ENCODE measurements around the gene FOXB1.

The FOXB1 gene

GRCh38 chr15:60022379-60022741 is 18.2 kb downstream of the FOXB1 start:
- Mint-ChIP-seq H3K36me3 (ENCODE audit: low read depth) (no peaks in the 10 kb centered on the region), H3K4me3 (no peak overlapping the region), H3K27me3 (peaks cover 14% of the 10 kb centered on the region), H3K27ac (no peak overlapping the region), H3K4me1 (peaks cover 23% of the 10 kb centered on the region), H3K9me3 (peaks cover 7% of the 10 kb centered on the region)
- DNase-seq (no peak), ATAC-seq (no peak)

- no peaks in the 10 kb centered on the region for H3K36me3 Mint-ChIP-seq (ENCODE audit: low read depth)
- no peak for DNase-seq
- peaks cover 11% of the 10 kb centered on the region for H3K27me3 Mint-ChIP-seq
- ATAC-seq, result no peak
- peaks cover 4% of the 10 kb centered on the region for H3K4me1 Mint-ChIP-seq
- H3K4me3 Mint-ChIP-seq, result no peak overlapping the region
- H3K9me3 Mint-ChIP-seq, result peaks cover 4% of the 10 kb centered on the region
- no peak overlapping the region for H3K27ac Mint-ChIP-seq
Measured at GRCh38 chr15:60026555-60026954, 22.4 kb downstream of the FOXB1 start.

DNA sequence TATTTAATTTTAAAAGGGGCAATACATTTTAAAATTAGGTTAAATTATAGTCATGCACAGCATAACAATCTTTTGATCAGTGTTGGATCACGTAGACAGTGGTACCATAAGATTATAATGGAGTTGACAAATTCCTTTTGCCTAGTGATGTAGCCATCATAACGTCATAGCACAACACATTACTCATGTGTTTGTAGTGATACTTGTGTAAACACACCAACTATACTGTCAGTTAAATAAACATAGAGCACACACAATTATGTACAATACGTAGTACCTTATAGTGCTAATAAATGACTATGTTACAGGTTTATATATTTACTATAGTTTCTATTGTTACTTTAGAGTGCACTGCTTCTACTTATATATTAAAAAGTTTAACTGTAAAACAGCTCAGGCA is 31.2 kb downstream of the FOXB1 start:
- ATAC-seq, result no peak

DNA sequence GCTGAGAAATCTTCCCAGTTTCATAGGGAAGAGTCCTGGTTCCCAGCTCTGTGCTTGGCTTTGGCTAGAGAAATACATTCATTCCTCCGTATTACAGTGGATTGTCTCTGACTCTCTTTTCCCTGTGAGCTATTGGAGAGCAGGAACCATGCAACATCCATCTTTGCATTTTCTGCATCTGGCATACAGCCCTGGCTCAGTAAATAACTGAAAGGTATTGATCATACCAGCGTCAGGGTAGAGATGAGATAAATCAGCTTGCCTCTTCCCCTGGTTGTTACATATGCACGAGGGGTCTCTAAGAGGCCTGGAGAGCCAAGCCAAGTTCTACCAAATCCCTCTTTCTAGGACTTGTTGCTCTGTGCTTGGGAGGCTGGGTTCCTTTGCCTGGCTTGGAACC is 35.2 kb downstream of the FOXB1 start:
- Mint-ChIP-seq H3K9me3 (peaks cover 4% of the 10 kb centered on the region), H3K4me1 (peaks cover 4% of the 10 kb centered on the region), H3K4me3 (no peak overlapping the region), H3K27ac (no peak overlapping the region), H3K36me3 (ENCODE audit: low read depth) (no peaks in the 10 kb centered on the region), H3K27me3 (peaks cover 13% of the 10 kb centered on the region)
- DNase-seq (no peak), ATAC-seq (no peak)

More for the DNA sequence above, 31.2 kb downstream of the FOXB1 start:
- Mint-ChIP-seq H3K27ac (no peak overlapping the region), H3K27me3 (peaks cover 4% of the 10 kb centered on the region), H3K36me3 (ENCODE audit: low read depth) (no peaks in the 10 kb centered on the region), H3K4me3 (no peak overlapping the region), H3K9me3 (no peaks in the 10 kb centered on the region), H3K4me1 (no peaks in the 10 kb centered on the region)
- DNase-seq, result no peak

GRCh38 chr15:60043744-60044435 is 39.8 kb downstream of the FOXB1 start:
- DNase-seq (no peak), ATAC-seq (no peak)
- Mint-ChIP-seq H3K9me3 (peaks cover 4% of the 10 kb centered on the region), H3K36me3 (ENCODE audit: low read depth) (no peaks in the 10 kb centered on the region), H3K4me3 (no peak overlapping the region), H3K27me3 (peaks cover 13% of the 10 kb centered on the region), H3K4me1 (peaks cover 14% of the 10 kb centered on the region), H3K27ac (no peak overlapping the region)

DNA sequence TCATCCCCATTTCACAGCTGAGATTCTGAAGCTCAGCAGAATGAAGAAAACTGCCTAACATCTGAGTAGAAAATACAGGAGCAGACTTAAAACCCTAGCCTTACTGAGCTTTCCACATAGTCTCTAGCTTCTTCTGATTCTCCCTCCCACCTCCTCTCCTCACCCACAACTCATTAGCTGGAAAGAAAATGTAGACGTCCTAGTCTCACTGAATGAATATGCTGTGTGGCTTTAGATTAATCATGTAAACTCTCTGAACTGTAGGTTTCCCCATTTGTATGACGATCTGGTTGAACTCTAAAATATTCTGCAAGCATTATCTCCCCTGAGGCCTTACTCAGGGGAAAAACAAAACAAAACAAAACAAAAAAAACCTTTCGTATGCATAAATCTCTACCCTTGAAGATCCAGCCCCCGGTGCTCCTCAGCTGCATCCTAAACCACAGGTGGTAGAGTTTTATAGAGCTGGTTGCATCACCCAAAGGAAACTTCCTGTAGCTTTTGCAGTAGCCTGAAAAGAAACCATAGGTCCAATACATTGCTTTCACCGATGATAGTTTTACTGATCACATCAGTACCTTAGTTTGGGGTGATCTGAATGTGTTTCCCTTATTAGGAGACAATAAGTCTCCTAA is 40.6 kb downstream of the FOXB1 start:
- ATAC-seq, result peak; percentile 95
- Mint-ChIP-seq H3K9me3 (peaks cover 10% of the 10 kb centered on the region), H3K4me1 (peaks cover 14% of the 10 kb centered on the region), H3K4me3 (peak overlapping the region; percentile 59), H3K27ac (peak overlapping the region; percentile 65), H3K27me3 (peaks cover 14% of the 10 kb centered on the region), H3K36me3 (ENCODE audit: low read depth) (no peaks in the 10 kb centered on the region)
- no peak for DNase-seq

DNA sequence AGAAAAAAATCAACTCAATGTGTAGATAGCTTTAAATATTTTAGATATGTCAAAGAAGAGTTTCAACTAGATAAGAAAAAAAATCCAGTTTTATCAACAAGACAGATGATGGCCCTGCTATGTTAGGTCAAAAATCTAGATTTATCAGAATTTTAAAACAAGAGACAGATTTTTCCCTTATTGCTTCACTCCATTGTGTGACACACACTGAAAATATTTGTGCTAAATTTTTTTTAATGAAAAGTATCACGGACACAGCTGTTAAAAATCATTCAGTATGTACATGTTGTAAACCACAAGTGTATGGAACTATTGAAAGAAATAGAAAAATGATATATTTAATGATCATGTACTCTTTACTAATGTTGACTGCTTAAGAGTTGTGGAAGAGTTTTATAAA is 43.6 kb downstream of the FOXB1 start:
- no peak overlapping the region for H3K4me3 Mint-ChIP-seq
- H3K9me3 Mint-ChIP-seq, result peaks cover 24% of the 10 kb centered on the region
- peaks cover 8% of the 10 kb centered on the region for H3K27me3 Mint-ChIP-seq
- peaks cover 14% of the 10 kb centered on the region for H3K4me1 Mint-ChIP-seq
- peaks cover 1% of the 10 kb centered on the region for H3K36me3 Mint-ChIP-seq (ENCODE audit: low read depth)
- ATAC-seq (no peak), DNase-seq (no peak)
- no peak overlapping the region for H3K27ac Mint-ChIP-seq

DNA sequence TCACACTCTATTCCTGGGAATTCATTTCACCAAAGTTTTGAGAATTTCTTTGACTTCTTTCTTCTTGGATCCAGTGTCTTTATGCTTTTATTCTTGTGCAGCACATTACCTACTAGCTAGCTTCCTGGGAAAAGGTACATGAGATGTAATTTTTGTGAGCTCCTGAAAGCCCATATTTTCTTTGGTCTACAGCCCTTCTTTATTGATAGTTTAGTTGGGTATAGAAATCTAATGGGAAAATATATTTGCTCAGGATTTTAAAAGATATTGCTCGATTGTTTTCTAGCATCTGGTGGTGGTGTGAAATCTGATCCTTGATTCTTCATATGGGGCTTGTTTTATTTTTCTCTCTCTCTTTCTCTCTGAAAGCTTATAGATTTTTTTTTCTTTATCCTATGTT is 45.8 kb downstream of the FOXB1 start:
- peaks cover 20% of the 10 kb centered on the region for H3K9me3 Mint-ChIP-seq
- H3K27me3 Mint-ChIP-seq, result peaks cover 7% of the 10 kb centered on the region
- H3K36me3 Mint-ChIP-seq (ENCODE audit: low read depth), result peaks cover 1% of the 10 kb centered on the region
- H3K27ac Mint-ChIP-seq, result no peak overlapping the region
- DNase-seq, result no peak
- no peak overlapping the region for H3K4me3 Mint-ChIP-seq
- peaks cover 3% of the 10 kb centered on the region for H3K4me1 Mint-ChIP-seq
- ATAC-seq, result no peak

DNA sequence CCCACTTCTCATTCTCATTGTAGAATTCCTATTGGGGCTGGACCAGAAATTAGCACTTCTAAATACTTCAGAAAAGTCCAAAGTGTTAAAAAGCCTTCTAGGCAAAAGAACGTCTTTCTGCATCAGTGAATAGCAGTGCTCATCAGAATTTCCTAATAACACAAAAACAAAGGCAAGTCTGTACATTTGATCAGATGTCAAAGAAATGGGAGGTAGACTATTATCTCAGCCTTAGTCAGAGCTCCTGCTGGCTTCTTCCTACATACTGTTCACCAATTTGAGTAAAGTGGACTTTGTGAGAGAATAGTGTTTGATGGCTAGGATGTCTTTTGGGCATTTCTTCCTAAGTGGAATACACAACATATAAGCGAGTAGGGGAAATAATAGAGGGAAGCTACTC is 48.7 kb downstream of the FOXB1 start:
- Mint-ChIP-seq H3K9me3 (peaks cover 20% of the 10 kb centered on the region), H3K4me3 (no peak overlapping the region), H3K4me1 (no peaks in the 10 kb centered on the region), H3K36me3 (ENCODE audit: low read depth) (peaks cover 1% of the 10 kb centered on the region), H3K27ac (no peak overlapping the region), H3K27me3 (peaks cover 15% of the 10 kb centered on the region)
- no peak for DNase-seq
- ATAC-seq, result no peak

- ATAC-seq (no peak), DNase-seq (no peak)
- Mint-ChIP-seq H3K27me3 (peaks cover 14% of the 10 kb centered on the region), H3K4me3 (no peak overlapping the region), H3K9me3 (peaks cover 17% of the 10 kb centered on the region), H3K36me3 (ENCODE audit: low read depth) (peaks cover 1% of the 10 kb centered on the region), H3K27ac (no peak overlapping the region), H3K4me1 (no peaks in the 10 kb centered on the region)
Measured at GRCh38 chr15:60054472-60054871, 50.4 kb downstream of the FOXB1 start.

Measured in activated naive CD8-positive, alpha-beta T cell treated with anti-CD3 and anti-CD28 coated beads, Interleukin-2, amount 50 U/mL, for 24 hours (primary cell).